Body of pancreas (tissue), 4 donors: ENCODE measurements around the gene EHMT2. TPM values are rescaled to one million over a fixed set of nuclear protein-coding genes. Genes with fewer than 3 reads are reported as not detected.

ENCODE experiments used
- ATAC-seq: fragments of 150-250 bp; one replicate; pipeline ENCODE4 v1.9.1; 2016
- DNase-seq, 4 donors: peaks; one replicate each; pipeline ENCODE4 v3.0.0-alpha.2; 2019
- H3K27ac ChIP-seq, 4 donors: fragments of 200-600 bp; sonication (generic); 1 replicate in 3 of 4; 2 replicates in 1 of 4; pipeline versions ENCODE4 v1.5.1 to v1.6.1; 2016 to 2019; ENCODE audit warnings: mild to moderate bottlenecking in 1 of 4, mixed read lengths in 1 of 4, moderate library complexity in 1 of 4
- H3K27me3 ChIP-seq, 2 donors: fragments of 200-600 bp; sonication (generic); one replicate each; pipeline ENCODE4 v1.6.0; 2016; ENCODE audit warnings: mild to moderate bottlenecking in 1 of 2
- H3K36me3 ChIP-seq, 2 donors: fragments of 200-600 bp; sonication (generic); replicated peaks in 1 of 2; 2 replicates each; pipeline ENCODE4 v1.5.1; 2016; ENCODE audit warnings: low read depth in 2 of 2; ENCODE audit not compliant: insufficient read depth in 1 of 2
- H3K4me1 ChIP-seq: fragments of 200-600 bp; sonication (generic); one replicate; pipeline ENCODE4 v1.6.0; 2016
- H3K4me3 ChIP-seq, 2 donors: fragments of 200-600 bp; sonication (generic); 1 replicate in 1 of 2; 2 replicates in 1 of 2; pipeline ENCODE4 v1.5.1; 2016 to 2019
- H3K9me3 ChIP-seq, 3 donors: fragments of 200-600 bp; sonication (generic); 1 replicate in 2 of 3; 2 replicates in 1 of 3; pipeline ENCODE4 v1.5.1; 2016
- POLR2A ChIP-seq, 3 donors: fragments of 450-650 bp; IDR thresholded peaks; one replicate each; pipeline ENCODE4 v1.6.1; 2016; ENCODE audit warnings: antibody characterized with exemption in 3 of 3, mild to moderate bottlenecking in 2 of 3
- WGBS, 2 donors: methylation state at CpG; one replicate each; pipeline ENCODE4 v1.1.5; 2017; 5-methylcytosine and 5-hydroxymethylcytosine counted together
- intact Hi-C: fragments of 100-400 bp; cut with DNase I; formaldehyde crosslinking; loops from one replicate; pipeline ENCODE4 v1.15.1; 2023
- small RNA-seq: library from RNA; depleted of rRNA; stranded (forward); fragments of <200 nt; gene quantifications from one replicate; pipeline ENCODE3, GENCODE V24; 2016
- total RNA-seq, 2 donors: library from RNA; depleted of rRNA; stranded (reverse); fragments of >200 nt; gene quantifications; one replicate each; pipeline ENCODE4 v1.1.0, GENCODE V29; 2016
- TF ChIP-seq, protein P1 (sequence below), 7 experiments: fragments of 450-650 bp in 4 of 7; fragments of 200-600 bp in 3 of 7; sonication (generic) in 3 of 7; IDR thresholded peaks; one replicate each; pipeline ENCODE4 v1.5.1; 2016 to 2019; ENCODE audit warnings: antibody characterized with exemption in 7 of 7

Gene EHMT2
- total RNA-seq, 2 donors from 2014 or later: 35.8 to 87.7 TPM

DNA sequence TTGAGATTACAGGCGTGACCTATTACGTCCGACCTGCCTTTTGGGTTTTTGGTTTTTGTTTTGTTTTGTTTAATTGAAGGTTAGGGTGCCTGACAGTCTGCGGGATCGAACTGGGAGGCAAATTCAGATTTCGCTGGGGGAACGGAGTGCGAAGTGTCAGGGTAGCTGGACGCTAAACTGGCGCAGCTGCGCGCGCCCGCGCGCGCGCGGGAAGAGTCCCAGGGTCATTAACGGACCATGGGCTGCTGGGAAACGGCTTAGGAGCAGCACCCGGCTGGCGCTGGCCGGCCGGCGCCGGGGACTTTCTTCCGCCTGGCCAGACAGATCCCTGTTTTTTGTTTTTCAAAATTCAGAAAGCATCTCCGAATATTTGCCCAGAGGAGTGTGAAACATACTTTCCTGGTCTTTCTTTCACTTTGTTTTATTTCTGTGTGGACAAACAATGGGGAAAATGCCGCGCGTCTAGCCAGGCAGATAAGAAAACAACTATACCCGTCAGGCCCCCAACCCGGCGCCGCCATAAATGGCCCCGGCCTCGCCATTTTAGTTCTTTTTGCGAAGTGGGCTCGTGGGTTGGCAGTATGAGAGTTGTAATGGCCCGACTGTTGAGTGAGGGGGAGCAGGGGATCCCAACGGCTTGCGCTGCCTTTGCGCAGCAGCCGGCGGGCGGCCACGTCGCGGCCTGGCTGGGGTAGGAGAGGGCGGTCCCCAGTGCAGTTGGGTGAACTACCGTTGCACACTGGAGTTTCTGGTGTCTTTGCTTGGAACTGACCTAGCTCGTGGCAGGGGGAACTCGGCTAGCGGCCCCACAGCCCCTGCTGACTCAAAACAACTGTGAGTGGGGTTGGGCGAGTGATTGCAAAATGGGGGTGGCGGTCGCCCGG lies 62.9 kb downstream of the EHMT2 start:
- intact Hi-C loops: no loop called here

DNA sequence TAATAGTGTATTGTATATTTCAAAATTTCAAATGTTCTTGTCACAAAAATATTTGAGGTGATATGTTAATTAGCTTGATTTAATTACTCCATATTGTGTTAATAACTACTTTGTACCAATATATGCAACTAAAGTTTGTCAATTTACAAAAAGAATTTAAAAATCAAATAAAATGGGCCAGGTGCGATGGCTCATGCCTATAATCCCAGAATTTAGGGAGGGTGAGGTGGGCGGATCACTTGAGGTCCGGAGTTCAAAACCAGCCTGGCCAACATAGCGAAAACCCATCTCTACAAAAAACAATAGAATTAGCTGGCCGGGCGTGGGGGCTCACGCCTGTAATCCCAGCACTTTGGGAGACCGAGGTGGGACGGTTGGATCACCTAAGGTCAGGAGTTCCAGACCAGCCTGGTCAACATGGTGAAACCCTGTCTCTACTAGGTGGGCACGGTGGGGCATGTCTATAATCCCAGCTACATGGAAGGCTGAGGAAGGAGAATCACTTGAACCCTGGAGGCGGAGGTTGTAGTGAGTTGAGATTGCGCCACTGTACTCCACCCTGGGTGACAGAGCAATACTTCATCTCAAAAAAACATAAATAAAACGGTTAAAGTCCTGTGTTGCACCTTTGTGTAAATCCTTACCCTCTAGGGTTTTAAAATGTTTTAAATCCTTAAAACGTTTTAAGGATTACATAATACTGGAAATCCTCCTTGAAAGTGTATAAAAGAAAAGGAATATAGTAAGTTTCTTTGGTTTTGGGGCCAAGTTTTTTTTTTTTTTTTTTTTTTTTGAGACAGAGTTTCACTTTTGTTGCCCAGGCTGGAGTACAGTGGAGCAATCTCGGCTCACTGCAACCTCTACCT lies 65.9 kb downstream of the EHMT2 start:
- H3K36me3 ChIP-seq: no peaks in the 10 kb centered on the region
- 69 to 73% methylated on average over 15 of the region's 15 CpGs for WGBS, 2 donors
- TF ChIP-seq, protein P1, sequence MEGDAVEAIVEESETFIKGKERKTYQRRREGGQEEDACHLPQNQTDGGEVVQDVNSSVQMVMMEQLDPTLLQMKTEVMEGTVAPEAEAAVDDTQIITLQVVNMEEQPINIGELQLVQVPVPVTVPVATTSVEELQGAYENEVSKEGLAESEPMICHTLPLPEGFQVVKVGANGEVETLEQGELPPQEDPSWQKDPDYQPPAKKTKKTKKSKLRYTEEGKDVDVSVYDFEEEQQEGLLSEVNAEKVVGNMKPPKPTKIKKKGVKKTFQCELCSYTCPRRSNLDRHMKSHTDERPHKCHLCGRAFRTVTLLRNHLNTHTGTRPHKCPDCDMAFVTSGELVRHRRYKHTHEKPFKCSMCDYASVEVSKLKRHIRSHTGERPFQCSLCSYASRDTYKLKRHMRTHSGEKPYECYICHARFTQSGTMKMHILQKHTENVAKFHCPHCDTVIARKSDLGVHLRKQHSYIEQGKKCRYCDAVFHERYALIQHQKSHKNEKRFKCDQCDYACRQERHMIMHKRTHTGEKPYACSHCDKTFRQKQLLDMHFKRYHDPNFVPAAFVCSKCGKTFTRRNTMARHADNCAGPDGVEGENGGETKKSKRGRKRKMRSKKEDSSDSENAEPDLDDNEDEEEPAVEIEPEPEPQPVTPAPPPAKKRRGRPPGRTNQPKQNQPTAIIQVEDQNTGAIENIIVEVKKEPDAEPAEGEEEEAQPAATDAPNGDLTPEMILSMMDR (IDR thresholded peaks at IDR 0.05): no peak
- TF ChIP-seq POLR2A (IDR thresholded peaks at IDR 0.05): no peak
- no peaks in the 10 kb centered on the region for H3K9me3 ChIP-seq
- peak overlapping the region in 2 of 4 donors; percentile 73 to 83 for H3K27ac ChIP-seq
- ATAC-seq (no peak), DNase-seq (peak in 1 of 4 donors; percentile 23)
- H3K27me3 ChIP-seq: no peaks in the 10 kb centered on the region
- H3K4me1 ChIP-seq: peaks cover 37% of the 10 kb centered on the region
- intact Hi-C loops: no loop called here
- no peak overlapping the region for H3K4me3 ChIP-seq

More for the DNA sequence above, 62.9 kb downstream of the EHMT2 start:
- peak overlapping the region; percentile 90 to 97 for H3K4me3 ChIP-seq
- H3K27me3 ChIP-seq: no peaks in the 10 kb centered on the region
- DNase-seq (peak; percentile 84 to 92 (median 88)), ATAC-seq (peak; percentile 89)
- H3K36me3 ChIP-seq: peaks cover 5 to 10% of the 10 kb centered on the region in 2 donors
- H3K4me1 ChIP-seq: peaks cover 61% of the 10 kb centered on the region
- TF ChIP-seq, protein P1 (IDR thresholded peaks at IDR 0.05): peak in 2 of 7 experiments; percentile 4 to 11
- peak; percentile 14 to 89 (median 87) for TF ChIP-seq POLR2A (IDR thresholded peaks at IDR 0.05)
- WGBS, 2 donors: 0% methylated on average over 36 to 59 of the region's 59 CpGs
- H3K27ac ChIP-seq: peak overlapping the region; percentile 80 to 95 (median 89)
- no peaks in the 10 kb centered on the region for H3K9me3 ChIP-seq

DNA sequence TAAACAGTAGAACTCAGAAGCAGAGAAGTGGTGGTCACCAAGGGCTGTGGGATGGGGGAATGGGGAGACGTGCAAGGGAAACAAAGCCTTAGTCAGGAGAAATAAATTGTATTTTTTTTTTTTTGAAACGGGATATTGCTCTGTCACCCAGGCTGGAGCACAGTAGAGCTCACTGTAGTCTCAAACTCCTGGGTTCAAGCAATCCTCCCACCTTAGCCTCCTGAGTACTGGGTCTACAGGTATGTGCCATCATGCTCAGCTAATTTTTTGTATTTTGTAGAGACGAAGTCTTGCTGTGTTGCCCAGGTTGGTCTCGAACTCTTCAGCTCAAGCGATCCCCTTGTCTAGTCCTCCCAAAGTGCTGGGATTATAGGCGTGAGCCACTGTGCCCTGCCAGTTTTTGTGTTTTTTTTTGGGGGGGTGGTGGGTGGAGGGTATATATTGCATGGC lies 66.6 kb downstream of the EHMT2 start:
- 31 to 32% methylated on average over 6 of the region's 6 CpGs for WGBS, 2 donors
- TF ChIP-seq POLR2A (IDR thresholded peaks at IDR 0.05): no peak
- TF ChIP-seq, protein P1 (IDR thresholded peaks at IDR 0.05): no peak
- Histone ChIP-seq H3K36me3 (no peaks in the 10 kb centered on the region), H3K4me3 (peak overlapping the region in 1 of 2 donors; percentile 56), H3K4me1 (peaks cover 37% of the 10 kb centered on the region), H3K9me3 (no peaks in the 10 kb centered on the region), H3K27me3 (no peaks in the 10 kb centered on the region), H3K27ac (peak overlapping the region in 3 of 4 donors; percentile 63 to 83 (median 73))
- no peak for DNase-seq
- intact Hi-C loops: no loop called here
- no peak for ATAC-seq

Small RNA genes lying within 50 kb of the gene (small RNA-seq; reads per million reads assigned to genes)
- gene AL645922.1: not detected
- 529 reads per million, percentile 98 among the genes with 10 or more reads in this experiment for gene SNORD48
- not detected for gene SNORD52

Other genes starting within 250 kb of the EHMT2 start
- gene BAG6, start 245.0 kb downstream of the EHMT2 start, total RNA-seq: 100 to 1,000 TPM; 101 to 128 TPM
- 1 to 10 TPM in 1 of 2 donors, not detected in 1; 1.6 TPM for gene APOM, start 241.8 kb downstream of the EHMT2 start, total RNA-seq
- 10 to 100 TPM; 15.8 to 22.1 TPM for gene C6orf47, start 236.9 kb downstream of the EHMT2 start, total RNA-seq
- gene GPANK1, start 232.7 kb downstream of the EHMT2 start, total RNA-seq: 10 to 100 TPM in 1 of 2 donors, 1 to 10 TPM in 1; 8.9 to 10.9 TPM
- gene CSNK2B, start 231.6 kb downstream of the EHMT2 start, total RNA-seq: 100 to 1,000 TPM in 1 of 2 donors, 10 to 100 TPM in 1; 98.2 to 100 TPM
- gene LY6G5B, start 227.7 kb downstream of the EHMT2 start, total RNA-seq: 1 to 10 TPM; 6.9 to 8.3 TPM
- 1 to 10 TPM in 1 of 2 donors, not detected in 1; 4.4 TPM for gene LY6G5C, start 216.6 kb downstream of the EHMT2 start, total RNA-seq
- gene ABHD16A, start 194.4 kb downstream of the EHMT2 start, total RNA-seq: 10 to 100 TPM; 24.7 to 38.1 TPM
- gene LY6G6F, start 190.8 kb downstream of the EHMT2 start, total RNA-seq: not detected
- gene LY6G6D, start 182.3 kb downstream of the EHMT2 start, total RNA-seq: not detected
- gene LY6G6C, start 176.0 kb downstream of the EHMT2 start, total RNA-seq: not detected
- not detected for gene MPIG6B, start 174.3 kb downstream of the EHMT2 start, total RNA-seq
- gene DDAH2, start 168.4 kb downstream of the EHMT2 start, total RNA-seq: 10 to 100 TPM; 23.6 to 40.5 TPM
- gene CLIC1, start 161.2 kb downstream of the EHMT2 start, total RNA-seq: 10 to 100 TPM; 68.9 to 92.9 TPM
- 10 to 100 TPM in 1 of 2 donors, 1 to 10 TPM in 1; 6.7 to 12.9 TPM for gene MSH5, start 157.7 kb downstream of the EHMT2 start, total RNA-seq
- 1 to 10 TPM; 2.0 to 2.6 TPM for gene SAPCD1, start 135.0 kb downstream of the EHMT2 start, total RNA-seq
- gene VWA7, start 120.4 kb downstream of the EHMT2 start, total RNA-seq: 1 to 10 TPM; 4.2 to 6.3 TPM
- gene VARS1, start 101.9 kb downstream of the EHMT2 start, total RNA-seq: 10 to 100 TPM; 39.2 to 67.6 TPM
- gene LSM2, start 90.7 kb downstream of the EHMT2 start, total RNA-seq: 10 to 100 TPM; 21.0 to 22.4 TPM
- 1 to 10 TPM in 1 of 2 donors, under 1 TPM in 1; 0.33 to 1.0 TPM for gene HSPA1L, start 82.4 kb downstream of the EHMT2 start, total RNA-seq
- 10 to 100 TPM; 70.9 to 92.1 TPM for gene HSPA1A, start 82.2 kb downstream of the EHMT2 start, total RNA-seq
- 100 to 1,000 TPM in 1 of 2 donors, 10 to 100 TPM in 1; 87.0 to 131 TPM for gene HSPA1B, start 70.0 kb downstream of the EHMT2 start, total RNA-seq
- gene NEU1, start 34.9 kb downstream of the EHMT2 start, total RNA-seq: 10 to 100 TPM; 29.3 to 30.6 TPM
- gene SLC44A4, start 18.7 kb downstream of the EHMT2 start, total RNA-seq: 10 to 100 TPM in 1 of 2 donors, 1 to 10 TPM in 1; 7.3 to 19.2 TPM
- gene ZBTB12, start 4.4 kb upstream of the EHMT2 start, total RNA-seq: 1 to 10 TPM in 1 of 2 donors, not detected in 1; 2.1 TPM
- 1 to 10 TPM; 1.3 TPM for gene C2, start 30.0 kb upstream of the EHMT2 start, total RNA-seq
- gene CFB, start 48.4 kb upstream of the EHMT2 start, total RNA-seq: 10 to 100 TPM; 21.0 to 33.9 TPM
- gene NELFE, start 61.3 kb upstream of the EHMT2 start, total RNA-seq: 10 to 100 TPM; 38.9 to 39.9 TPM
- gene SKIC2, start 61.5 kb upstream of the EHMT2 start, total RNA-seq: 10 to 100 TPM; 30.9 to 52.1 TPM
- gene DXO, start 74.4 kb upstream of the EHMT2 start, total RNA-seq: 10 to 100 TPM; 16.9 to 26.0 TPM
- gene C4A, start 84.4 kb upstream of the EHMT2 start, total RNA-seq: 10 to 100 TPM; 60.3 to 65.9 TPM
- 10 to 100 TPM; 57.7 to 77.3 TPM for gene C4B, start 117.1 kb upstream of the EHMT2 start, total RNA-seq
- under 1 TPM in 1 of 2 donors, not detected in 1; 0.52 TPM for gene CYP21A2, start 140.7 kb upstream of the EHMT2 start, total RNA-seq
- gene TNXB, start 211.6 kb upstream of the EHMT2 start, total RNA-seq: 10 to 100 TPM; 24.9 to 36.6 TPM
- gene ATF6B, start 230.5 kb upstream of the EHMT2 start, total RNA-seq: 10 to 100 TPM; 26.5 to 32.3 TPM
- 1 to 10 TPM; 1.0 to 1.6 TPM for gene FKBPL, start 232.6 kb upstream of the EHMT2 start, total RNA-seq